SK-N-MC (cell line): ENCODE results near the gene DNAJC17.

ENCODE experiments used
- DNase-seq: peaks from one replicate; pipeline ENCODE4 v3.0.0-alpha.2; 2011; ENCODE audit warnings: low read depth, low spot score
- H3K27ac ChIP-seq: fragments of 200-600 bp; sonication (generic); 2 replicates; pipeline ENCODE4 v1.5.1; 2016; ENCODE audit warnings: mixed run types
- H3K36me3 ChIP-seq: fragments of 200-600 bp; sonication (generic); 2 replicates; pipeline ENCODE4 v1.6.1; 2017; ENCODE audit warnings: antibody characterized with exemption, low read length, mixed read lengths; ENCODE audit not compliant: insufficient read depth
- H3K4me3 ChIP-seq: fragments of 200-600 bp; sonication (generic); 2 replicates; pipeline ENCODE4 v1.5.1; 2016
- H3K9ac ChIP-seq: fragments of 200-600 bp; sonication (generic); 2 replicates; pipeline ENCODE4 v1.8.0; 2017; ENCODE audit warnings: mixed run types, mixed read lengths; ENCODE audit not compliant: insufficient read length
- H3K9me3 ChIP-seq: fragments of 200-600 bp; sonication (generic); 2 replicates; pipeline ENCODE4 v1.6.1; 2017; ENCODE audit warnings: low read depth, mild to moderate bottlenecking, antibody characterized with exemption, low read length, moderate library complexity, mixed read lengths
- EZH2 ChIP-seq: fragments of 200-600 bp; sonication (generic); IDR thresholded peaks from one replicate; pipeline ENCODE4 v1.6.1; 2017; ENCODE audit warnings: antibody characterized with exemption
- FOXP2 ChIP-seq: optimal IDR thresholded peaks from 2 replicates; pipeline ENCODE3; 2011; ENCODE audit warnings: mild to moderate bottlenecking, moderate library complexity; ENCODE audit not compliant: insufficient read depth; ENCODE audit errors: extremely low read length, control extremely low read depth
- POLR2AphosphoS5 ChIP-seq: IDR thresholded peaks from 2 replicates; pipeline ENCODE4 v1.6.1; 2012; ENCODE audit warnings: mild to moderate bottlenecking, low read depth, low read length, borderline replicate concordance

The DNAJC17 gene

DNA sequence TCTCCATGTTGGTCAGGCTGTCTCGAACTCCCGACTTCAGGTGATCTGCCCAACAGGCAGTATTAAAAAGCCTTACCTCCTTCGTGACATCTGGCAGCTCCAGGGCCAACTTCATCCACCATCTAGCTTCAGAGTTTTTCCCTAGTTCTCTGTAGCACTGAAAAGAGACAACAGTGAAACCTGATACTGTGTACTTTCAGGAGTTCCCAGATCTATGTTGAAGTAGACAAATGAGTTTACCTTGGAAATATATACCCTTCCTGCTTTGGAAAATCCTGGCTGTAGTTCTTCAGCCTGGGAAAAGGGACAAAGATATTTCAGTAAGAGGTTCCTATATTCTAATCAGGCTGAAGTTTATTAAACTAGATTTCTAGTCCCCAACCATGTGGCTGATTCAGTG is 70.2 kb downstream of the DNAJC17 start:
- TF ChIP-seq FOXP2 (no peak), EZH2 (no peak)
- Histone ChIP-seq H3K4me3 (no peak overlapping the region), H3K9me3 (no peaks in the 10 kb centered on the region), H3K9ac (no peak overlapping the region), H3K27ac (no peak overlapping the region), H3K36me3 (peaks cover 70% of the 10 kb centered on the region)
- DNase-seq, result no peak

DNA sequence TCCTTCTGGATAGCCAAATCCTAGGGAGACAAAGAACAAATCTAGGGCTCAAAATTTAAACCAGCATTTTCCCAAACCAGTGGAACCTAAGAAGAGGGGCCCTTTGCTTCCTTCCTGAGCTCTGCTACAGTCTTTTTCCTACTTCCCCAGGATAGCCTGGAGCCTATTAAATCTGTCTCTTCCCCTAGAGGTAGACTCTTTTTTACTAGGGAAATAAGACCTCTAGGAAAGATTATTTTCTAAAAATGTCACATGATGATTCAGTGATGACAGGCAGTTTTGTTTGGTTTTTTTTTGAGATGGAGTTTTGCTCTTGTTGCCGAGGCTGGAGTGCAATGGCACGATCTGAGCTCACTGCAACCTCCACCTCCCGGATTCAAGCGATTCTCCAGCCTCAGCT is 70.7 kb downstream of the DNAJC17 start:
- Histone ChIP-seq H3K27ac (peak overlapping the region; percentile 52; the same call in 1 of the 2 replicates), H3K9ac (no peak overlapping the region), H3K4me3 (no peak overlapping the region), H3K36me3 (peaks cover 75% of the 10 kb centered on the region), H3K9me3 (no peaks in the 10 kb centered on the region)
- DNase-seq, result no peak
- no peak for TF ChIP-seq EZH2
- no peak for TF ChIP-seq FOXP2
- no peak for TF ChIP-seq POLR2AphosphoS5

DNA sequence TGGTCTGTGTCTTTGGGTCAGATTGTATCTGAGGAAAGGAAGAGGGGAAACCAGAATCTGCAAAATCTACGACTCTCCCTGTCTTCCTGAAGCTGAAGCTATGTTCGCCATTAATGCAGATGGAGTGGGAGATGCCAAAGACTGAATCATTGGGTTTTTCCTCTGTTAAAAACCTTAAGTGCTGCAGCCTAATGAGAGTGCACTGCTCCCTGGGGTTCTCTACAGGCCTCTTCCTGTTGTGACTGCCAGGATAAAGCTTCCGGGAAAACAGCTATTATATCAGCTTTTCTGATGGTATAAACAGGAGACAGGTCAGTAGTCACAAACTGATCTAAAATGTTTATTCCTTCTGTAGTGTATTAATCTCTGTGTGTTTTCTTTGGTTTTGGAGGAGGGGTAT is 76.2 kb downstream of the DNAJC17 start:
- H3K27ac ChIP-seq, result peak overlapping the region; percentile 79
- H3K4me3 ChIP-seq, result peak overlapping the region; percentile 8; the same call in 1 of the 2 replicates
- TF ChIP-seq POLR2AphosphoS5 (no peak), FOXP2 (no peak), EZH2 (no peak)
- peaks cover 54% of the 10 kb centered on the region for H3K36me3 ChIP-seq
- DNase-seq, result no peak
- no peak overlapping the region for H3K9ac ChIP-seq
- no peaks in the 10 kb centered on the region for H3K9me3 ChIP-seq

DNA sequence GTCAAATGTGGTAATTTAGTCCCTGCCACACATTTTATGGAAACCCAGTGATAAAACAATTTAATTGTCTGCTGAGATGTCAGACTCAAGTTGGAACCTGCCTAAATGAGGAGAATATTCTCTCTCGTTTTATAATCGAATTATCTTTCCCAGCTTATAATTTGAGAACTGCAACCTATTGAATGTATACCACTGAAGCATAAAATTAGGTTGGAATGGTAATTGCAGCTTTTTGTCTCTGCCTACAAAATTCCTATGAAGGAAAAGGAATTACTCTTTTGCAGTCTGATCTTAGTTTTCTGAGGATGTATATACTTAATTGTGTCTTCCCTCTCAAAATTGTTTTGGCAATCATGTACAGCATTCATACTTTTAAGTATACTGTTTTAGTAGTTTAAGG is 83.4 kb downstream of the DNAJC17 start:
- H3K9ac ChIP-seq, result no peak overlapping the region
- no peaks in the 10 kb centered on the region for H3K9me3 ChIP-seq
- H3K36me3 ChIP-seq, result peaks cover 7% of the 10 kb centered on the region
- DNase-seq, result no peak
- TF ChIP-seq POLR2AphosphoS5 (no peak), EZH2 (no peak)
- H3K27ac ChIP-seq, result no peak overlapping the region
- H3K4me3 ChIP-seq, result no peak overlapping the region

DNA sequence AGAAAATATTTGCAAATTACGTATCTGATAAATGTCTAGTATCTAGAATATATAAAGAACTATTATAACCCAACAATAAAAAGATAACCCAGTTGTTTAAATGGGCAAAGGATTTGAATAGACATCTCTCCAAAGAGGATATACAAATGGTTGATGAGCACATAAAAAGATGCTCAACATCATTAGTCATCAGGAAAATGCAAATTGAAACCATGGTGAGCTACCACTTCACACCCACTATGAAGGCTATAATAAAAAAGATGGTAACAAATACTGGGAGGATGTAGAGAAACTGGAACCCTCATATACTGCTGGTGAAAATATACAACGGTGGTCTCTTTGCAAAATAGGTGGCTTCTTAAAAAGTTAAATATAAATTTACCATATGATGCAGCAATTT is 84.3 kb downstream of the DNAJC17 start:
- DNase-seq, result no peak
- H3K36me3 ChIP-seq, result peaks cover 7% of the 10 kb centered on the region; the same call in 1 of the 2 replicates
- no peak overlapping the region for H3K27ac ChIP-seq
- no peak overlapping the region for H3K9ac ChIP-seq
- TF ChIP-seq EZH2, result no peak
- TF ChIP-seq POLR2AphosphoS5, result no peak
- TF ChIP-seq FOXP2, result no peak
- no peak overlapping the region for H3K4me3 ChIP-seq
- no peaks in the 10 kb centered on the region for H3K9me3 ChIP-seq

DNA sequence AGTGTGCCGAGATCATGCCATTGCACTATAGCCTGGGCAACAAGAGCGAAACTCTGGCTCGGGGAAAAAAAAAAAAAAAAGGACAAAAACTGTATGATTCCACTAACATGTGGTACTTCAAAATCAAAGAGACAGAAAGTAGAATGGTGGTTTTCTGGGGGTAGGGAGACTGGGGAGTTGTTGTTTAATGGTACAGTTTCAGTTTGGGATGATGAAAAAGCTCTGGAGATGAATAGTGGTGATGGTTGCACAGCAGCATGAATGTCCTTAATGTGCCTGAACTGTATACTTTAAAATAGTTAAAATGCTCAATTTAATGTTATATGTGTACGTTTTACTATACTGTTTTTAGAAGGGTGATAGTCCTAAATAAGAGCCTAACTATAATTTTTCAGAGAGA is 84.9 kb downstream of the DNAJC17 start:
- Histone ChIP-seq H3K9ac (no peak overlapping the region), H3K4me3 (no peak overlapping the region), H3K36me3 (peaks cover 12% of the 10 kb centered on the region; the same call in 1 of the 2 replicates), H3K27ac (0 out of 2 replicates have a peak overlapping the region, but pooled peaks have one; percentile 26), H3K9me3 (no peaks in the 10 kb centered on the region)
- no peak for TF ChIP-seq POLR2AphosphoS5
- TF ChIP-seq FOXP2, result no peak
- TF ChIP-seq EZH2, result no peak
- no peak for DNase-seq

DNA sequence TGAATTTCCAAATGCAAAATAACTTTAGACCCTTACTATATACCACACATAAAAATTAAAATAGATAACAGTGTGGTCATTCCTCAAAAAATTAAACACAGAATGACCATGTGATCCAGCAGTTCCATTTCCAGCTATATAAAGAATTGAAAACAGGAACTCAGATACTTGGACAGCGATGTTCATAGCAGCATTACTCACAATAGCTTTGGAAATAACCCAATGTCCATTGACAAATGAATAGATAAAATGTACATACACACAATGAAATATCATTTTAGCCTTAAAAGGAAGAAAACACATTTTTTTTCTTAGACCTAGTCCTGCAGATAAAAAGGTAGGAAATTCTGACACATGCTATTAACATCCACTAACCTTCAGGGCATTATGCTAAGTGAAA is 85.6 kb downstream of the DNAJC17 start:
- H3K36me3 ChIP-seq, result peaks cover 15% of the 10 kb centered on the region; the same call in 1 of the 2 replicates
- DNase-seq, result no peak
- TF ChIP-seq FOXP2, result no peak
- TF ChIP-seq POLR2AphosphoS5, result no peak
- TF ChIP-seq EZH2, result no peak
- H3K4me3 ChIP-seq, result no peak overlapping the region
- H3K27ac ChIP-seq, result no peak overlapping the region
- no peaks in the 10 kb centered on the region for H3K9me3 ChIP-seq
- no peak overlapping the region for H3K9ac ChIP-seq

DNA sequence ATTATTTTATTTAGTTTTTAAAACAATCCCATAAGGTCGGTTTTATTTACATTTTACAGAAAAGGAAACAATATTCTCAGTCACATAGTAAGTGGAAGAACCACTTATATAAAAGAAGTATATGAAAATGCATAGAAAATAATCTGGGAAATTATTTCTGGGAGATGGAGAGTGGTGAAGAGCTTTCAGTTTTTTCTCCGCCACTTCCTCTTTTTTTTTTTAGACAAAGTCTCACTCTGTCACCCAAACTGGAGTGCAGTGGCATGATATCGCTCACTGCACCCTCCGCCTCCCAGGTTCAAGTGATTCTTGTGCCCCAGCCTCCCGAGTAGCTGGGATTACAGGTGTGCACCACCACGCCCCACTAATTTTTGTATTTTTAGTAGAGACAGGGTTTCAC is 91.1 kb downstream of the DNAJC17 start:
- H3K36me3 ChIP-seq, result peaks cover 40% of the 10 kb centered on the region
- no peak for DNase-seq
- no peak overlapping the region for H3K27ac ChIP-seq
- H3K9me3 ChIP-seq, result no peaks in the 10 kb centered on the region
- no peak overlapping the region for H3K4me3 ChIP-seq
- TF ChIP-seq EZH2 (no peak), FOXP2 (no peak), POLR2AphosphoS5 (no peak)
- no peak overlapping the region for H3K9ac ChIP-seq
